HuH-7.5 (cell line): ENCODE results near the gene DIDO1.

Source experiments
- DNase-seq: peaks from one replicate; pipeline ENCODE4 v3.0.0; 2011; ENCODE audit warnings: low spot score

The DIDO1 gene

DNA sequence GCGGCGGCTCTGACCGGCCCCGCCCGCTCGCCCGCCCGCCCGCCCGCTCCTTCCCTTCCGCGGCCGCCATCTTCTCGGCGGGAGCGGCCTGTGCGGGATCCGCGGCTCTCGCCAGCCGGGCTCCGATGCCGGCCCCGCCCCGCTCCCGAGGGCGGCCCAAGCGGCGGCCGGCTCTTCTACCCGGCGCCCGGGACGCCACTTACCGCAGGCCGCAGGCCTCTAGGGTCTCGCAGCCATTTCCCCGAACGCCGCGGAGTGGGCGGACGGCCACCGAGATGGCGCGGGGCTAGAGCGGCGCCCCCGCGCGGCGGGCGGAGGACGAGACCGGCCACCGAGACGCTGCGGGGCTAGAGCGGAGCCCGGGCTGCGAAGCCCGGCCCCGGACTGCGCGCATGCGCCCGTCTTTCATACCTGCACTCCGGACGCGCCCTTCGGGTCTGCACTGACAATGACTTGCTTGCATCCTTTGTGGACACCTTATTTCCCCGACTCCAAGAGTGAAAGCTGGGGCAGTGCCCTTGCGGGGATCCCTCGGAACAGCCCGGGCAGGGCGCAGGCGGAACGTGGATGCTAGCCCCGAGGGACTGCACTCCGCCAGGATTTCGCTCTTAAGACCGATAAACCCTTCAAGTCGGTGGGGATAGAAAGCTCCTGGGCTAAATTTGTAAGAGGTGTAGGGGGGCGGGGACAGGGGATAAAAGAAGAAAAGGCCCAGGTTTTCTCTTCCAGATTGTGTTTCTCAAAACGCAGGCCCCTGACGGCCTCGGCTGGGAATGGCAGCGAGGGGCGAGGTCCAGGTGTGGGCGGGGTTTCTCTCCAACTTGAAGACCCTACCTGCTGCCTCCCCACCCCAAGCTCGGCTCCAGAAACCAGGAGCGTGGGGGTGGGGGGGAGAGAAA is at the start of gene DIDO1:
TSS of gene DIDO1 (minus strand) at position 277 of the 899 bp plus-strand sequence.
- DNase-seq: peak; percentile 99

DNA sequence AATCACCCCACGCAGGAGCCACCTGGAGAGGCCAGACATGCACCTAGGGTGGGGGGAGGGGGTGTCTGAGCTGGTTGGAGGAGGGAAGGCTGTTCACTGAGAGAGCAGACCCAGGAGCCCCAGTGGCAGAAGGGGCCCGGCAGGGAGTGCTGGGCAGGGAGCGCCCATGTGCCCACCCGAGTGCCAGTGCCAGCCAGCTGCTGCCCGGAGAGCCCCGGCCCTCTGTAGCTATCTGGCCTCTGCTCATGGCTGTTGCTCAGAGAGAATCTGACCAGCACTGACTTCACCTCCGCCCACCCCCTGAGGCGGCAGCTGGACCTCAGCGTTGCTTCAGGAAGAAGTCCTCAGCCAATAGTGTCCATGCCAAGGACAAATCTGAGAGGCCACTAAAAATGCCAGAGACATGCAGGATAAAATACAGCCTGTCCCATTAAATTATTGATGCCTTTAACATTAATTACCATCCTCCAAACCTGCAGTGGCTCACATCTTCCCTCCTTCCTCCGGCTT is 49.0 kb upstream of the DIDO1 start:
- no peak for DNase-seq

DNA sequence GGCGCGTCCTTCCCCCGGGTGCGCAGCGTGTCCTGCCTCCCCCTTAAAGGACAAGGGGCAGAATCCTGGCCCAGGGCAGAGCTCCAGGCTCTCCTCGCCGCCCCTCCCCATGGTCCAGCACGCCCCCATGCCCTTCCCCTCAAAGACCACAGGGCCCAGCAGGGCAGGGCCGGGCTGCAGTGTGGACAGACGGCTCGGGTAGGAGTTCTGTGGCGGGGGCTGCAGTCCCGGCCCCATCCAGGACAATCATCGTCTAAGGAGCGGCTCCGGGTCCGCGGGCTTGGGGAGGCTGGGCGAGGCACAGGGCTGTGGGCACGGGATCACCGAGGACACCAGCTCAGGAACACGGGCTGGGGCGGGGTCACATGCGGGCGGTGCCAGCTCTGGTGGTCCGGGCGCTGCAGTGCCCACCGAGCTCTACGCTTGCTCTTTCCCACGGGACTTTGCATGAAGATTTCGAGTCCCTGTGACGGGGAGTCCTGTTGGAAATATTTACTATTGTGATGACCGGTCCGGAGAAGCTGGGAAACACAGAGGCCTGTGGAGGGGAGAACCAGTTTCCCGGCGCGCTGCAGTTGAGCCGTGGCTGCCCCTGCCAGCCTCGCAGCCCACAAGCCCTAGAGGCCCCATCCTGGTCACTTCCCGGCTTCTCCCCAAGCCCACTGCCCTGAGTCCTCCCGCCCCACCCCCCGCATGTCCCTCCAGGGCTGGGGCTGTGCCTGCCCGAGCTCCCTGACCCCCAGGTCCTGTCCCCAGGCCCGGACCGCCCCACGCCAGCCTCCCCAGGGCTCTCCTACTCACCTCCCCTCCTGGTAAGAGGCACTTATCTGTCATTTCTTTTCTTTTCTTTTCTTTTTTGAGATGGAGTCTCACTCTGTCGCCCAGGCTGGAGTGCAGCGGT is 46.8 kb upstream of the DIDO1 start:
- DNase-seq: no peak

DNA sequence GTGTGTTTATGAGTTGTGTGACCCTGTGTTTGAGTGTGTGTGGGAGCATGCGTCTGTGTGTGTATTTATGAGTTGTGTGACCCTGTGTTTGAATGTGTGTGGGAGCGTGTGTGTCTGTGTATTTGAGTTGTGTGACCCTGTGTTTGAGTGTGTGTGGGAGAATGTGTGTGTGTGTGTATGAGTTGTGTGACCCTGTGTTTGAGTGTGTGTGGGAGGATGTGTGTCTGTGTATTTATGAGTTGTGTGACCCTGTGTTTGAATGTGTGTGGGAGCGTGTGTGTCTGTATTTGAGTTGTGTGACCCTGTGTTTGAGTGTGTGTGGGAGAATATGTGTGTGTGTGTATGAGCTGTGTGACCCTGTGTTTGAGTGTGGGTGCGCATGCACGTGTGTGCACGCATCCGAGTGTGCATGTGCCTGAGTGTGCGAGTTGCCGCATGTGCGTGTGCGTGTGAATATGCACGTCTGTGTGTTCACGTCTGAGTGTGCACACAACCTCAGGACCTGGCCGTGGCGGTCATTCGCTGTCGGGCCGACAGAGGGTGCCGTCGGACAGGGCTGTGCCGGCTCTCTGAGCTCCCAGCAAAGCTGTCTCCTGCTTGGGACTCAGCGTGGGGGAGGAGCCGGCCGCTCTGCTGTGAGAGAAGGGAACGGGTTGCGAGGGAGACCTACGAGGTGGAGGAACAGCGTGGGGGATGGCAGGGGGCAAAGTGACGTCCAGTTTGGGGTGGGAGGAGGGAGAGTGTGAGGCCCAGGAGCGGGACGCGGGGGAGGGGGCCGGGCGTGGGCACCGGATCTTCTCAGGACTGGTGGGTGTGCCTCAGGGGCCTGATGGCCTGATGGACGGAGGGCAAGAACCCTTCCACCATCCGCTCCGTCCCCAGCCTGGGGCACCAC is 45.9 kb upstream of the DIDO1 start:
- peak; percentile 99 for DNase-seq

DNA sequence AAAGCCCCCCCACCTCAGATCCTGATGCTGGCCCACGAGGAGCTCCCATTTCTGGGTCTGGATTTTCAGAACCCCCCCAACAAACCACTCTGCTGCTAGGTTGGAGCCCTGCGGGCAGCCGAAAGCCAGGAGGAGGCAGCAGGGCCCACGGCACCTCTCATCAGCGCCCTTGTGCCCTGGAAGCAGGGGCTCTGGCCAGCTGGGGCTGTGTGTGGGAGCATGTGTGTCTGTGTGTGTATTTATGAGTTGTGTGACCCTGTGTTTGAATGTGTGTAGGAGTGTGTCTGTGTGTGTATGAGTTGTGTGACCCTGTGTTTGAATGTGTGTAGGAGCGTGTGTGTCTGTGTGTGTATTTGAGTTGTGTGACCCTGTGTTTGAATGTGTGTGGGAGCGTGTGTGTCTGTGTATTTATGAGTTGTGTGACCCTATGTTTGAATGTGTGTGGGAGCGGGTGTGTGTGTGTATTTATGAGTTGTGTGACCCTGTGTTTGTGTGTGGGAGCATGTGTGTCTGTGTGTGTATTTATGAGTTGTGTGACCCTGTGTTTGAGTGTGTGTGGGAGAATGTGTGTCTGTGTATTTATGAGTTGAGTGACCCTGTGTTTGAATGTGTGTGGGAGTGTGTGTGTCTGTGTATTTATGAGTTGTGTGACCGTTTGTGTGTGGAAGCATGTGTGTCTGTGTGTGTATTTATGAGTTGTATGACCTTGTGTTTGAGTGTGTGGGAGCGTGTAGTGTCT is 45.1 kb upstream of the DIDO1 start:
- DNase-seq: no peak

DNA sequence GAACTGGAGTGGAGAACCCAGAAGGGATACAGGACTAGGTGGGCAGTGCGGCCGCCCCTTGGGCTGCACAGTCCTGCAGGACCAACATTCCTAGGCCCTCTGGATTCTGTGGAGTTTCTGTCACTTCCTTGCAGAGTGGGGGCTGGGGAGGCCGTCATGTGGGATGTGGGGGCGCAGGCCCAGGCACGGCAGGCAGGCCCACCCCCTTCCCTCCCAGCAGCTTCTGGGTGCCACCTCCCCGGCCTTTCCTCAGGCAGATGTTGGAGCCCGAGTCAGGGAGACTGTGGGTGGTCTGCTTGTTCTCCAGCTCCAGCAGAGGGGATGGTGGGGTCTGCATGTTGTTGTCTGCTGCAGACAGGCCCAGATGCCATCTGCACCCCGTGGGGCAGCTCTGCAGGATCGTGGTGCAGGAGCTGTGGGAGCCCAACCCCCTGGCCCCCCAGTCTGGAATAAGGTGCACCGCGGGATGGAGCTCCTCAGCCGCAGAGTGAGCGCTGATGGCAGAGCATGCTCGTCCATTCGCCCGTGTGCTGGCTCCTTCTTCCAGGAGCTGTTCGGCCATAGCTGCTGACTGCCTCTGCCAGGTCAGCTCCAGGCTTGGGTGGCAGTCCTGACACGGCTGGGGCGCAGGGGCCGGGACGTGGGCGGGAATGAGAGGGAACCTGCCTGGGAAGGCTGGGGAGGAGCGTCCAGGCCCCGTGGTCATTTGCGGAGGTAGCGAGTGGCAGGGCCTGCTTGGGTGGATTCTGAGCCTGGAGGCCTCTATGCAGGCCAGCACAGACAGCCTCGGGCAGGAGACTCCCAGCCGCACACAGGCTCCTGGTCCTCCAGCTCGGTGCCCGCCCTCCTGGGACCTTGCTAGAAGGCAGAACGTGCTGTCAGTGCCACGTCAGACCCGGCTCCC is 44.3 kb upstream of the DIDO1 start:
- DNase-seq: no peak

DNA sequence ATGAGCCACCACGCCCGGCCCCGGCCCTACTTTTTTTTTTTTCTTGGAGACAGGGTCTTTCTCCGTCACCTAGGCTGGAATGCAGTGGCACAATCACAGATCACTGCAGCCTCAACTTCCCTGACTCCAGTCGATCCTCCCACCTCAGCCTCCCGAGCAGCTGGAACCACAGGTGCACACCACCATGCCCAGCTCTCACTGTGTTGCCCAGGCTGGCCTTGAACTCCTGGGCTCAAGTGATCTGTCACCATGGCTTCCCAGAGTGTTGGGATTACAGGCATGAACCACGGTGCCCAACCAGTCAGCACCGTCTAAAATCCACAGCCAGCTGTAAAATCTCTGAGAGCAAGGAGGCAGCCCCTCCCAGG is 43.6 kb upstream of the DIDO1 start:
- no peak for DNase-seq

DNA sequence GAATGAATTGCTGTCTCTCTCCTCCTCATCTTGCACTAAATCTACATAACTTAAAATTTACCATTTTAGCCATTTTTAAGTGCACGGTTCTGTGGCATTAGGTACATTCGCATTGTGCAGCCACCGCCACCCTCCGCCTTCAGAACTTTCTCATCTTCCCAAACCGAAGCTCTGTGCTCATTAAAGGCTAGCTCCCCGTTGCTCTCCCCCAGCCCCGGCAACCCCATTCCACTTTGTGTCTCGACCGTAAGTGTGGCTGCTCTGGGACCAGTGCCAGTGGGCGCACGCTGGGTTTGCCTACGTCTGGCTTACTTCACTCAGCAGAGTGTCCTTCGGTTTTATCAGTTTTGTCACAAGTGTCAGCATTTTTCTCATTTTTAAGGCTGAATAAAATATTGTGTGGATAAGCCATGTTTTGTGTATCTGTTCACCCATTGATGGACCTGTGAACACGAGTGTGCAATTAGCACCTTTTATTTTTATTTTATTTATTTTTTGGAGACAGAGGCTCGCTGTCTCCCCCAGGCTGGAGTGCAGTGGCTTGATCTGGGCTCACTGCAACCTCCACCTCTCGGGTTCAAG is 43.0 kb upstream of the DIDO1 start:
- no peak for DNase-seq

DNA sequence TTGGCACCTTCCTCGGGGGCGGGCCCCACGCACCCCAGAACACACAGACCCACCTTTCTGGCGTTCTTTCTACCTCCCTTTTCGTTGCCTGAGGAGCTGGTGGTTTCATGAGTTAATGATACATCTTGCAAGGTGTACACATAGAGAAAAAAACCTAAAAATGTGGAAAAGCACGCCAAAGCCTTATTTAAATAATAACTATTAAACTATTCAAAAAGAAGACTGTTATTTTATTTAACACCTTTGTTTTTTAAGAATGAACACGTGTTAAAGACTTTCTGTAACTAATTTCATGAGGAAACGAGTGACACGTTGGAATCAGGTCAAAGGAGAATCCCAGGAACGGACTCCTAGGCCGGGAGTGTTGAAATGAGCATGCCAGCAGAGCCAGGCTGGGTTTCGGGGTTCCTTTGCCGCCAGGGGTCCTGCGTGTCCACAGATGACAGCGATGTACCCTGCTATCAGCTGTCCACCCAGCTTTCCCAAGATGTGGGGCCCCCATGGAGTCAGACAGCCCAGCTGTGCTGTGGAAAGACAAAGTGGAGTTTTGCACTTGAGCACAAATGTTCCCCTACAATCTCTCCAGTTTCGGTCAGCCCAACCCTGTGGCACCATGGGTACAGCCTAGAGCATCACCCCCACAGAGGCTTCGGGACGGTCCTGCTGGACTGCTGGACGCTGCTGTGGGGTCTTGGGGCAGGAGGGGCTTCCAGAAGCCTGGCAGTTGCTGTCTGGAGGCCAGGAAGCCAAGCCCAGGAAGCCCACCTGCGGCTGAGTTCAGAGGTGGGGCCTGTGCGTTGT is 42.3 kb upstream of the DIDO1 start:
- no peak for DNase-seq

DNA sequence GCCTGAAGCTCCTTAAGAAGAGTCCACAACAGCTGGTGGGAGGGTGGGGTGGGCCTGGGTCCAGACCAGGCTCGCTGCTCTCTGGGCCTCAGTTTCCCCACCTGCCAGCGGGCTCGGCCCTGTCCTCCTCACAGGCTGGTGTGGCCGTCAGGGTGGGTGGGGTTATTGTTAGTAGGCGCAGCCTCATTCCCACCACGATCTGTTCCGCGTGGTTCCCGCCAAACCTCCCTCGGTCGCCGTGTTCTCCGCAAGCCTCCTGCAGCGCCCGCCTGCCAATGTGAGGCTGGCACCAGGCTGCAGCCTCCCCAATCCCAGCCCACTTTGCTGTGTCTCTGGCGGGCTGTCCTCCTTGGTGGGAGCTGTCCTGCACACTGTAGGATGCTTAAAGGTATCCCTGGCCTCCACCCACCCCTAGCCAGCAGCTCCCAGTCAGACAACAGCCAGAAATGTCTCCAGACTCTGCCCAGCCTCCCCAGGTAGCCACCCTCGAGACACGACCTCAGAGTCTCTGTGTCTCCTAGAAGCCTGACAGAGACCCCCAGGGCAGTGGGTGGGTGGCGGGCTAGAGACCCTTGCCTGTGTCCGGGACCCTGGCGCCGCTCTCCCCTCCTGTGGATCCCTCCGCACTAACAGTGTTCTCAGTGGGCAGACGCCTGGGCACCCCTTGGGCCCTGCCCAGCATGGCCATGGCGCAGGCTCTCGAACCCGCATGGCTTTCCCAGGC is 41.5 kb upstream of the DIDO1 start:
- DNase-seq: no peak

DNA sequence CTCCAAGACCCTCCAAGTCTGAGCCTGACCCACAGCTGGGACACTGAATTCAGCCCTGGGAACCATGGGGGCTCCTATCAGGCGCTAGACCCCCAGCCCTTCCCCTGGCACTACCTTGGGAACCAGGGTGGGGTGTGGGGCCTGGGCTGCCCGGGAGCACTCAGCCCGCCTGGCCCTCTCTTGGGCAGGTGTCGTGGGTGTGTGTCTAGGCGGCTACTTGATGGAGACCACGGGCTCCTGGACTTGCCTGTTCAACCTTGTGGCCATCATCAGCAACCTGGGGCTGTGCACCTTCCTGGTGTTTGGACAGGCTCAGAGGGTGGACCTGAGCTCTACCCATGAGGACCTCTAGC is 40.8 kb upstream of the DIDO1 start:
- DNase-seq: no peak

DNA sequence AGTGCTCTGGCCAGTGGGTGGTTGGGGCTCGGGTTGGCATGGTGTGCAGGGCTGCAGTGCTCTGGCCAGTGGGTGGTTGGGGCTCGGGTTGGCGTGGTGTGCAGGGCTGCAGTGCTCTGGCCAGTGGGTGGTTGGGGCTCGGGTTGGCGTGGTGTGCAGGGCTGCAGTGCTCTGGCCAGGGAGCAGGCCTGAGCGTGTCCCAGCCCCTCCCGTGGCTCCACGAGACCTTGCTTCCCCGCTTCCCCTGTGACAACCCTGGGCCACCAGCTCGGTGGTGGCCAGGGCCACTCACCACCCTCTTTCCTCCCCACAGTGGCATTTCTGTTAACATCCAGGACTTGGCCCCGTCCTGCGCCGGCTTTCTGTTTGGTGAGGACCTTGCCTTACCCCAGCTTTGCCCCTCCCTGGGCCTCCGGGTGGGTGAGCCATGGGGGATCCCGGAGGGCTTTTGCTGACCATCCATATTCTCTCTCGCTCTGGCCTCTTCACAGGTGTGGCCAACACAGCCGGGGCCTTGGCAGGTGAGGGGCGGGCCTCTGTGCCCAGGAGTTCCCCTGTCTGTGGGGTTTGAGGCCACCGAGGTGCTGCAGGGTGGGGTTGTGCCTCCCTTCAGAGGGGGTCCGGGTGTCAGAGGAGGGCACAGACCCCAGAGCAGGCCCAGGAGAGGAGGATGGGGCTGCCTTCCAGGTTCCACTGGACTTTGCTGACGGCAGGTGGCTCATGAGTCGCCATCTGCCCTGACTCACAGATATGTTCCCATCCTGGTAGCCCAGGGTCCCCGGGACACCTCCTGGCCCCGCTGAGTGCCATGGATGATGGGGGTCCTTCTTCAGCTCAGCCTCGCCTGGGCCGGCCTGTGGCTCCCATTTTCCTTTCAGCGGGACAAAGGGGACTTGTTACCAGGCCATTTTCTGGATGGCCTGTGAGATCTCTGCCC is 40.2 kb upstream of the DIDO1 start:
- no peak for DNase-seq

DNA sequence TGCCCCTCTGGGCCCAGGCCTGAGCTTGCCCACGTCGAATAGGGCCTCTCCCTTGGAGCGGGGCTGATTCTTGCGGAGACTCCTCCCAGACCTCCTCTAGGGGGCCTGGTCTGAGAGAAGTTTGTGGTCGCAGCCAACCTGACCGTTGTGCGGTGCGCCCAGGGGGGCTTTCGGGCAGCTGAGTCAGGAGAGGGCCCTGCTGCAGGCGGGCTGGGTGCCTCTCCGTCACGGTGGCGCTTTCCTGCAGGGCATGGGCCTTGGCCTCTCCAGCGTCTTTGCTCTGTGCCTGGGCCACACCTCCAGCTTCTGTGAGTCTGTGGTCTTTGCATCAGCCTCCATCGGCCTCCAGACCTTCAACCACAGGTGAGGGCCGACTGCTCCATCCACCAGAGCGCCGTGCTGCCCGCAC is 39.1 kb upstream of the DIDO1 start:
- no peak for DNase-seq

DNA sequence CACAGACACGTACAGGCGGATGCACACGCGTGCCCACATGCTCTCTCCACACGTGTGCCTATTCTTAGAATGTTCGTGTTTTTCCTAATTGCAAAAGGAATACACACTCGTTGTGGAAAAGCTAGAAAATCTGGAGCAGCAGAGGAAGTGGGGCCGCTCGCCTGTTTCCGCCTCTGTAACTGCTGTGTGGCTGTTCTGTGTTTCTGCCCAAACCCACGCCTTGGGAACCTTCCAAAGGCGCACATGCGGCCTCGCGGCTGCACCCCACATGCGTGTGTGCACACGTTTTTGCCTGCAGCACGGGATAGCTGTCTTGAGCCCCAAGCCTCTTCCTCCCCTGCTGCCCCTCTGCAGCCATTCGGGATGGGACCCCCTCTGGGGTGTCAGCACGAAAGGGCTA is 38.4 kb upstream of the DIDO1 start:
- DNase-seq: no peak

DNA sequence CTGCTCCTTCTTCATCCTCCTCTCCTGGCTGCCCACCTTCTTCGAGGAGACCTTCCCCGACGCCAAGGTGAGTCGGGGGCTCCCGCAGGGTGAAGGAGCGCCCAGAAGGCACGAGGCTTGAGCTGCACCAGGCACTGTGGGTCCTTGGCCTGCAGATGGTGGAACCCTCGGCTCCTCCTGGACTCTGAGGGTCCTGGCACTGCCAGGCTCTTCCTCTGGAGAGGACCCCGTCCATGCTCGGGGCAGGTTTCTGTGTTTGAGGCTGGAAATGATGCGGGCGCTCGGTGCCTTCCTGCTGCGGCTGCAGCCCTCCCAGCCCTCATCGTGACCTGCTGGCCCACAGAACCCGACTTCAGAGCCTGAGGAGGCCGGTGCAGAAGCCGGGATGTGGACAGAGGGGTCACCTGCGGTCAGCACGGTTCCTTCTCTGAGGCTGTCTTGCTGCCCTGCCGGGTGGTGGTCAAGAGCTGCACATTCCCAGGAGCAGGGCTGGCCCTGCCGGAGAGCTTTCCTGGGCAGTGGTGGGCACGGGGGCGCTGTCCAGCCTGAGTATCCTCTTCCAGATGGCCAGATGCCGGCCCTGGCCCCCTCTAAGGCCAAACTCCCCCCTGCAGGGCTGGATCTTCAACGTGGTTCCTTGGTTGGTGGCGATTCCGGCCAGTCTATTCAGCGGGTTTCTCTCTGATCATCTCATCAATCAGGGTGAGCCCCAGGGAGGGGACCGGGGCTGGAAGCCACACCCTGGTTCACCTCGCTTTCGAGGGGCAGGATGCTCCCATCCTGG is 37.5 kb upstream of the DIDO1 start:
- no peak for DNase-seq

DNA sequence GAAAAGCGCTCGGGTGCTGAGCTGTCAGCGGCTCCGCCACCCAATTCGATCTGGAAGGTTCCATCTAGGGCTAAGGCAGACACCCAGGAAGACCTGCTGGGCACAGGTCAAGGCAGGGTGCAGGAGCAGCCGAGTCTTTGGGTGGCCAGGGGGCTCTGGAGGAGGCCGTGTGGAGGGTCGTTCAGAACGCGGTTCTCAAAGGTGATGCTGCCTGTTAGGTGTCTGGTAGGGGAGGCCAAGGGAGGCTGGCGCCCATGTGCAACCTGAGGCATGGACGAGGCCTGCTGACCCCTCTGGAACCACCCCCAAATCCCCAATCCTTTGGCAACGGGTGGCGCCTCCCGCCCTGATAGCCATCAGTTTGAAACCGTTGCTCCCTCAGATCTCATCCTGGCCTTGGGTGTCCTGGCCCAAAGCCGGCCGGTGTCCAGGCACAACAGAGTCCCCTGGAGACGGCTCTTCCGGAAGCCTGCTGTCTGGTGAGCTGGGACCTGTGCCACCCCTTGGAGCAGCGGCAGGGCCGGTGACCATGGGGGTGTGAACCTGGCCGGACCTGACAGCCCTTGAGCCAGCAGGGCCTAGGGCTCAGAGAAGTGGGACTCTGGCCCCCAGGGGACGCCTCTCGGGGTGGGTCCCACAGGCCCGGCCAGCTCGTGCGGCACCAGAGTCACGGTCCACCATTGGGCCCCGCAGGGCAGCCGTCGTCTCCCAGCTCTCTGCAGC is 36.7 kb upstream of the DIDO1 start:
- DNase-seq: no peak
